Measurements from ENCODE around the gene NUP210L.

NUP210L gene

GRCh38 chr1:153962088-153963029 is 192.5 kb downstream of the NUP210L start:
- peak; percentile 22 for DNase-seq

- no peak for DNase-seq
These were observed 193.5 kb downstream of the NUP210L start for GRCh38 chr1:153961421-153961820.

DNA sequence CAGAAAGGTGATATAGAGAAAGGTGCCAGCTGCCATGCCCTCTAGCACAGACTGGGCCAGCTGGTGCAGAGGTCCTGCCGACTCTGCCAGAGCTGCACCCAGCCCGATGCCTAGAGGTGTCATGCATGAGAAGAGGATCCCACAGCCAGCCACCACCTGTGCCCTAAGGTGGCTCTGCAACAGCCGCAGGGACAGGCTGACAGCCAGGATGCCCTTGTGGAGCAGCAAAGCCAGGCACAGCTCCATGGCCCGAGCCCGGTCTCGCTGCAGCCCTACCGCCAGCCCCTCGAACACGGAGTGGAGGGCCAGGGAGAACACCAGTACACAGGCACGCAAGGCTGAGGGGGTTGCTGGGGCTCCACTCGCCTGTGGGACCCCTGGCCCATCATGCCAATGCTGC is 194.7 kb downstream of the NUP210L start:
- no peak for DNase-seq

DNA sequence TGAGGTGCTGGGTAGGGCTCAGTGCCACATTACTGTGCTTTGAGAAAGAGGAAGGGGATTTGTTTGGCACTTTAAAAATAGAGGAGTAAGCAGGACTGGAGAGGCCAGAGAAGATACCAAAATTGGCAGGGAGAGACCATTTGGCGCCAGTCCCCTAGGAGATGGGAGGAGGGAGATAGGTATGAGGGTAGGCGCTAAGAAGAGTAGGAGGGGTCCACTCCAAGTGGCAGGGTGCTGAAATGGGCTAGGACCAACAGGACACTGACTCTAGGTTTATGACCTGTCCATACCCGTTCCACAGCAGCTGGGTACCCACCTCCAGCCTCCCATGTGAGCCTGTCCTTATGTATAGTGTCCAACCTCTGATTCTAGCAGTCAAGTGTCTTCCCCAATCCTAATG is 195.4 kb downstream of the NUP210L start:
- DNase-seq: no peak

DNA sequence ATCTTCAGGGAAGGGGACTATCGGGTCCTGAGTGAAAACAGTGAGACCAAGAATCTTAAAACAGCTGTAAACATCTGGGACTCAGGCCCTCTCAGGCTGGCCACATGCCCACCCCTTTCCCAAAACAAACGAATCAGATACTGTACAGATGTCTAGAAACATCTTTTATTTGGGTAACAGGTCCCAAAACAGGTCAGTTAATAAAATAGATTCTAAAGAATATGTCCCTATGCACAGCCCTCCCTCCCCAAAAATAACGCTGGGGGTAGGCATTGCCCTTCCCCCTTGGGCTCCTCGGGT is 196.0 kb downstream of the NUP210L start:
- no peak for DNase-seq

- peak; percentile 98 for DNase-seq
These were observed 196.5 kb downstream of the NUP210L start, which contains the start of gene CRTC2 for GRCh38 chr1:153958111-153958960. Gene CRTC2, minus strand, starts transcription at chr1:153958612. Its CDS starts 115 bp downstream, at chr1:153958497.

DNA sequence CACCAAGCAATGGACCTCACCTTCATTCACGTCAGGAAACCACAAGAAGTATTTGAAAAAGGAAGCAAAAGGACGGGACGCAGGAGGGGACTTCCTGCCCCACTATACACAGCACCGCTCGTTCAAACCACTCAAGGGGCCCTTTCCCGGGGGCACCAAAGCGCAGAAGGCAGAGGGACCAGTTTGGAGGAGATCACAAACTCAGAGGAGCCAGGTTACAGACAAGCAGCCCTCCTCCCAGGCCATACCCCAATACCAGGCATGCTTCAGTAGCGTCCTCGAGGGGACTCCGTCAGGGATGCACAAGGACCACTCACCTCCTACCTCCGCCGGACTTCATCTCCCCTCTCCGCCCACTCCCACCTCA is 197.1 kb downstream of the NUP210L start:
- no peak for DNase-seq

- DNase-seq: no peak
These were observed 197.7 kb downstream of the NUP210L start for GRCh38 chr1:153956997-153957715.

GRCh38 chr1:153954826-153955225 is 200.0 kb downstream of the NUP210L start:
- DNase-seq: no peak

DNA sequence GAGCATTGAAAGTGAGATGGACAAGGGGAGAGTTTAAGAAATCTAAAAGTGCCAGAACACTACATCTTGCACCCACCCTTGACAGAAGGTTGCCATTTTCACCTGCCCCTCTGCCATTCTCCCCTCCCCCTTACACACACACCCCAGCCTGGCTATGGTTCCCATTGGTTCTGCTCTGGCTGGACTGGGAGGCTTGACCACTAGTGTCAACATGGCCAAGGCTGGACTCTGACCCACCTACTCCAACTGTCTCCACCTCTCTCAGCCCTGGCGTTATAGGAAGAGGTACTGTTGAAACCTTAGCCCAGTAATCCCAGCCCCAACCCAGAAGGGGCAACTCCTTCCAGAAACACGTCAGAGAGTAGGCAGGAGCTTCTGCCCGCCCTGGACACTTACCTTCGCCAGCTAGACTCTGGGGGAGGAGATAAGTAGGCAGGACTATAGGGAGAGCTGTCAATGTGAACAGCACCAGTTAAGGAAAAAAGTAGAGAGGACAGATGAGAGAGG is 201.0 kb downstream of the NUP210L start:
- no peak for DNase-seq

GRCh38 chr1:153951801-153952200 is 203.1 kb downstream of the NUP210L start:
- DNase-seq: no peak

GRCh38 chr1:153951183-153951582 is 203.7 kb downstream of the NUP210L start:
- no peak for DNase-seq

DNA sequence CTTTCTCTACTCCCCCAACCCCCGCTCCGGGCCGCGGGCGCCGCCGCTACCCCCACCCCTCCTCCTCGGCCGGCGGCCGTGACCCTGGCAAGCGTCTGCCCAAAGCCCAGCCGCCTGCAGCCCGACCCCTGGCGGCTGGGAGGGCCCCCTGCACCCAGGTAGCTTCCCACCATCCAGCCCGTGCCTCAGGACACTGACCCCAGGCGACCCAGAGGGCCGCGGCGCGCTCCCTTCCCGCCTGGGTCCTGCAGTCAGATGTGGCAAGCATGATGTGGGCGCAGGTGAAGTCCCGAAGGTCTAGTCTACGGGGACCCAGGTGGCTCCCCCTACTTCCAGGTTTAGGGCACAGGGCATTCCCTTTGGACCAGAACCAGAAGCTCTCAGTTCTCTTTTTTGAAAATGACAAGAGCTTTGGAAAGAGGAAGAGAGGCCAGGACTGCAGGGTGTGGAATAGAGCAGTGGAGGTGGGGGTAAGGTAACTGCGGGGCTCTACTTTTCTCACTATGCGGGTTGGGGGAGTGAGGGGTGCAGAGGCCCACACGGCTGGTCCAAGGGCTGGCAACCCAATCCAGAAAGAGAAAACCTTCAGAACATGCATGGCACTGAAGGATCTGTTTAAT is 208.1 kb downstream of the NUP210L start, which contains the start of gene DENND4B:
Gene DENND4B, minus strand, starts transcription at position 97 of the 620 bp plus-strand sequence. CDS start 2,344 bp downstream, outside the sequence.
- DNase-seq: peak; percentile 46

DNA sequence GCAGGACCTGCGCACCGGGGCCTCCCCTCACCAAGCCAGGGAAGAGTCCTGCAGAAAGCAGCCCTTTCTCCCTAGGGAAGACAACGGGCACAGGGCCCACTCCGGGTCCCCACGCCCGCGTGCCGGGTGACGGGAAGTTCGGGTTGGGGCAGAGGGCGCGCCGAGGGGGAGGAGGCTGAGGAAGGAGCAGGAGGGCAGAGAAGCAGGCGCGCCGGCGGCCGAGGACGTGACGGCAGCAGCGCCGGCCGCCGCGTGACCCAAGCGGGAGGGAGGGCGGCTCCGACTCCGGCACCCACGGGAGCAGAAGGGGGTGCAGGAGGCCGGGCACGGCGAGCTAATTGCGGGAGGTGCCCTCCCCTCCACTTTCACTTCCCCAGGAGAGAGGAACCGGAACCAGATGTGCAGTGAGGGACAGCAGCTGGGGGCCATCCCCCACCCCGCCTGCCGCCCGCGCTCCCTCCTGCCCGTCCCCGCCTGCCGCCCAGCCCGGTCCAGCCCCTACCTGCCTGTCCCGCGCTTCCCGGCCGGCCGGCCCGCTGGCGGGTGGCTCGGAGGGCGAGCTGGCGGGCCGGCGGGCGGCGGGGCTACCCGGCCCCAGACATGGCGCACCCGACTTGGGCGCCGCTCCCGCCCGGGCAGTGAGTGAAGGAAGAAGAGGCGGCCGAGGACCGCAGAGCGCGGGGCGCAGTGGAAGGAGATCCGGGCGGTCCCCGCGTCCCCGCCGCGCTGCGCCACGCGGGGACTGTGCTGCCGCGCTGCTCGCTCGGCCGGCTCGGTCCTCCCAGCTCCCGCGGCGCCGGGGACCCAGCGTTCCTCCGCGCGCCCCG is 208.9 kb downstream of the NUP210L start:
- DNase-seq: no peak

DNA sequence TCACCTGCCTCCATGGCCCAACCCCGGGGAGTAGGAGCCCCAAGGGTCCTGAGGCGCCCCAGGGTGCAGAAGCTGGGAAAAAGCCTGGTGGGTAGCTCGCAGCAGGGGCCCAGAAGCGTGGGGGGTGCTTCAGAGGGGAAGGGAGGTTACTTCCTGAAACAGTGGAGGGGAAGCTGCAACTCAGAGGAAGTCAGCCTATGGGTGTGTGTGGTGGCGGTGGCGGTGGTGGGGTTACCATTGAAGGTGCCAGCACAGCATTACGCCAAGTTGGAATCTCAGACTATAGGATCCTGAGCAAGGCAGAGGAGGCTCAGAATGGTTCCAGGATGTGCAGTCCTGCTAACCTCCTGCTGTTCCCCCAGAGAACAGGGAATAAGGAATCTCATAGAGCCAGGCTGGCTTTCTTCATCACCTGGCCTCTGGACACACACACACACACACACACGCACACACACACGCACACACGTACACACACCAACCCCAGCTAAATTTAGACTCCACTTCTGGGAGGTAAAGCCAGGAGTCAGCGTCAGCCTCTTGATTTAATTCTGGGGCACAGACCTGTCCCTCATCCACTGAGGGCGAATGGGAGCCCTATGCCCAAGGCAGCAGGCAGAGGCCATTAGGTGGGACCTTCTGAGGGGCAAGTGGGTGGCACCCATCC is 209.6 kb downstream of the NUP210L start:
- DNase-seq: no peak

- DNase-seq: no peak
These were observed 210.1 kb downstream of the NUP210L start for GRCh38 chr1:153944827-153945117.

GRCh38 chr1:153944005-153944826 is 210.7 kb downstream of the NUP210L start:
- DNase-seq: no peak

DNA sequence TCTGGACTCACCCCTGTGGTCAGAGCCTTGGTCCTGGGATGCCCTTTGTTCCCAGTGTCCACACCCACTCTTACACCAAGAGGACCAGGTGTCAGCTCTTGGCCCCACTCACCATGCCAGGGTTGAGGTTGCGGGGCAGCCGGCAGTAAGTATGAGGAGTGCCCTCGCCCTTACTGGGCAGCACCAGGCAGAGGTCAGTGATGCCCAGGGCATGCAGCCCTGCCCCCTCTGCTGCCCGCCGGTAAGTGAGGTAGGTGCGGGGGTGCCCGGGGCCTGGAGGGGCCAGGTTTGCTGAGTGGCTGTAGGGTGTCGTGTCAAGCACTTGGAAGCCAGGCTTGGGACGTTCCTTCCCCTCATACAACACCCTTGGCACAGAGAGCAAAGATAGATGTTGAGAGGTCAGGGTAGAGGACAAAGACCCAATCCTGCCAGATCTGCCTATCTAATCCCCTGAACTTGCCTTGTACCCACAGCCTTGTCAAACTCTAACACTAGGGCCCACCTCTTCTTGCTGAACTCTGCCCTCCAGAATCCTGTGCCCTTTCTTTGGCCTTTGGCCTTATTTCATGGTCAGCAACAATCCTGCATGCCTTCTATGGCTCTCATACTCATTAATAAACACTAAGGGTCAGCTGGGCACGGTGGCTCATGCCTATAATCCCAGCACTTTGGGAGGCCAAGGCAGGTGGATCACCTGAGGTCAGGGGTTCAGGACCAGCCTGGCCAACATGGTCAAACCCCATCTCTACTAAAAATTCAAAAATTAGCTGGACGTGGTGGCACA is 211.9 kb downstream of the NUP210L start:
- no peak for DNase-seq

All from amniotic stem cell (primary cell).